ENCODE data around the gene NR4A2.

- TF ChIP-seq CTCF (IDR thresholded peaks at IDR 0.05; ENCODE audit: insufficient read depth, low read length, poor library complexity, severe bottlenecking): no peak
- TF ChIP-seq EZH2phosphoT487 (conservative IDR thresholded peaks at IDR 0.05; ENCODE audit: low read length): no peak
Observed at GRCh38 chr2:156379714-156380113, 47.2 kb upstream of the NR4A2 start.
